HepG2 (cell line): Measurements from ENCODE around the gene CORT. TPM values are rescaled to one million over a fixed set of nuclear protein-coding genes. Genes with fewer than 3 reads are reported as not detected.

Source experiments
- BRF2 ChIP-seq: sonication (generic); formaldehyde crosslinking; IDR thresholded peaks from 2 replicates; pipeline ENCODE4 v1.8.1; 2022; ENCODE audit warnings: mild to moderate bottlenecking, missing genetic modification reagents
- DRAP1 ChIP-seq: IDR thresholded peaks from 2 replicates; pipeline ENCODE4 v1.6.1; 2016; ENCODE audit warnings: missing genetic modification reagents, missing compliant biosample characterization
- EED ChIP-seq: sonication (generic); formaldehyde crosslinking; IDR thresholded peaks from 2 replicates; pipeline ENCODE4 v1.5.0; 2020; ENCODE audit warnings: mild to moderate bottlenecking, missing genetic modification reagents
- HHEX ChIP-seq: IDR thresholded peaks from 2 replicates; pipeline ENCODE4 v1.6.1; 2016; ENCODE audit warnings: control low read depth
- NFKB2 ChIP-seq: sonication (generic); formaldehyde crosslinking; IDR thresholded peaks from 2 replicates; pipeline ENCODE4 v1.4.0; 2020; ENCODE audit warnings: missing genetic modification reagents, borderline replicate concordance
- PAX8 ChIP-seq: sonication (generic); formaldehyde crosslinking; IDR thresholded peaks from 2 replicates; pipeline ENCODE4 v1.8.0; 2022; ENCODE audit warnings: mild to moderate bottlenecking, missing genetic modification reagents, borderline replicate concordance
- PHF21A ChIP-seq: sonication (generic); formaldehyde crosslinking; IDR thresholded peaks from 2 replicates; pipeline ENCODE4 v1.5.0; 2020; ENCODE audit warnings: mild to moderate bottlenecking, missing genetic modification reagents
- PHF8 ChIP-seq: sonication (generic); formaldehyde crosslinking; IDR thresholded peaks from 2 replicates; pipeline ENCODE4 v1.5.0; 2020; ENCODE audit warnings: missing genetic modification reagents
- PRMT3 ChIP-seq: sonication (generic); formaldehyde crosslinking; IDR thresholded peaks from 2 replicates; pipeline ENCODE4 v1.8.1; 2022; ENCODE audit warnings: low read depth, mild to moderate bottlenecking, moderate library complexity, missing genetic modification reagents, borderline replicate concordance
- RBAK ChIP-seq: sonication (generic); formaldehyde crosslinking; IDR thresholded peaks from 2 replicates; pipeline ENCODE4 v1.5.1; 2020; ENCODE audit warnings: mild to moderate bottlenecking, missing genetic modification reagents
- RXRA ChIP-seq: sonication (generic); formaldehyde crosslinking; IDR thresholded peaks from 2 replicates; pipeline ENCODE4 v1.5.1; 2020; ENCODE audit warnings: missing genetic modification reagents
- SKIL ChIP-seq: sonication (generic); formaldehyde crosslinking; IDR thresholded peaks from 2 replicates; pipeline ENCODE4 v1.8.0; 2022; ENCODE audit warnings: missing genetic modification reagents, mild to moderate bottlenecking, moderate library complexity, borderline replicate concordance
- U2AF2 ChIP-seq: fragments of 200-400 bp; formaldehyde crosslinking; IDR thresholded peaks from 2 replicates; pipeline ENCODE4 v1.6.1; 2017; ENCODE audit warnings: low read depth, mild to moderate bottlenecking, low read length
- ZBTB7A ChIP-seq: sonication (generic); formaldehyde crosslinking; IDR thresholded peaks from 2 replicates; pipeline ENCODE4 v1.8.0; 2022; ENCODE audit warnings: mild to moderate bottlenecking, missing genetic modification reagents
- ZFX ChIP-seq: sonication (generic); formaldehyde crosslinking; IDR thresholded peaks from 2 replicates; pipeline ENCODE4 v1.4.0; 2020; ENCODE audit warnings: mild to moderate bottlenecking, low read depth, missing genetic modification reagents, moderate library complexity
- ZNF292 ChIP-seq: sonication (generic); formaldehyde crosslinking; IDR thresholded peaks from 2 replicates; pipeline ENCODE4 v1.8.1; 2022; ENCODE audit warnings: mild to moderate bottlenecking, low read depth, missing genetic modification reagents, borderline replicate concordance
- ZNF460 ChIP-seq: sonication (generic); formaldehyde crosslinking; IDR thresholded peaks from 2 replicates; pipeline ENCODE4 v1.5.1; 2020; ENCODE audit warnings: missing genetic modification reagents, mild to moderate bottlenecking, borderline replicate concordance
- ZNF639 ChIP-seq: conservative IDR thresholded peaks from 2 replicates; pipeline ENCODE4 v1.6.1; 2018; ENCODE audit warnings: missing genetic modification reagents
- ZNF75D ChIP-seq: sonication (generic); formaldehyde crosslinking; IDR thresholded peaks from 2 replicates; pipeline ENCODE4 v1.8.1; 2023; ENCODE audit warnings: missing genetic modification reagents, mild to moderate bottlenecking, borderline replicate concordance
- ZNF768 ChIP-seq: sonication (generic); formaldehyde crosslinking; IDR thresholded peaks from 2 replicates; pipeline ENCODE4 v1.4.0; 2020; ENCODE audit warnings: missing genetic modification reagents
- ZNF772 ChIP-seq: sonication (generic); formaldehyde crosslinking; IDR thresholded peaks from 2 replicates; pipeline ENCODE4 v1.5.0; 2020; ENCODE audit warnings: mild to moderate bottlenecking, missing genetic modification reagents
- ZNF792 ChIP-seq: IDR thresholded peaks from 2 replicates; pipeline ENCODE4 v1.6.1; 2016
- ZZZ3 ChIP-seq: sonication (generic); formaldehyde crosslinking; IDR thresholded peaks from 2 replicates; pipeline ENCODE4 v1.4.0; 2020; ENCODE audit warnings: missing genetic modification reagents, mild to moderate bottlenecking, borderline replicate concordance
- polyA plus RNA-seq, 8 experiments: library from polyadenylated mRNA; depleted of rRNA in 3 of 8; stranded (reverse) in 7 of 8; unstranded in 1 of 8; fragments of >200 nt; fragmentation: Illumina TruSeq in 4 of 8; extraction: Trizol in 4 of 8; gene quantifications; 2 replicates each; pipeline versions ENCODE4 v1.2.1 to v1.2.3, GENCODE V29; 2011 to 2016; ENCODE audit warnings: low read depth in 4 of 8, missing spikeins in 1 of 8, mixed read lengths in 1 of 8; ENCODE audit not compliant: insufficient read depth in 1 of 8
- total RNA-seq, 5 experiments: library from RNA; depleted of rRNA; stranded (reverse); fragments of >200 nt; fragmentation: Illumina TruSeq; extraction: Trizol; gene quantifications; 2 replicates each; pipeline ENCODE4 v1.2.3, GENCODE V29; 2016; ENCODE audit warnings: low read depth in 1 of 5

Gene CORT
- total and polyA plus RNA-seq, 2 of the 13 experiments (the other 11 are each of a cell fraction or from before 2014, with no cell fraction given), result 0.11 to 0.62 TPM

- TF ChIP-seq PAX8 (CRISPR knock-in tag) (no peak), ZBTB7A (CRISPR knock-in tag) (peak; percentile 97), ZNF460 (no peak; the same call in 1 of the 2 replicates), RXRA (CRISPR knock-in tag) (peak; percentile 86), ZNF75D (CRISPR knock-in tag) (no peak), PRMT3 (no peak), SKIL (no peak), PHF21A (peak; percentile 64; the same call in 1 of the 2 replicates), PHF8 (peak; percentile 93), ZNF772 (peak; percentile 57; the same call in 1 of the 2 replicates), ZFX (CRISPR knock-in tag) (peak; percentile 98), HHEX (CRISPR knock-in tag) (no peak), EED (CRISPR knock-in tag) (no peak), ZNF792 (peak; percentile 68; the same call in 1 of the 2 replicates), ZNF639 (peak; percentile 66; the same call in 1 of the 2 replicates), ZNF768 (peak; percentile 54; the same call in 1 of the 2 replicates), RBAK (CRISPR knock-in tag) (no peak), DRAP1 (CRISPR knock-in tag) (peak; percentile 76), U2AF2 (0 out of 2 replicates have a peak, but pooled peaks have one; percentile 73), BRF2 (CRISPR knock-in tag) (no peak), ZNF292 (no peak), NFKB2 (CRISPR knock-in tag) (peak; percentile 57; the same call in 1 of the 2 replicates), ZZZ3 (CRISPR knock-in tag) (no peak; the same call in 1 of the 2 replicates)
Measured at GRCh38 chr1:10472220-10473144, 22.7 kb downstream of the CORT start, which contains the start of gene DFFA (continued).
